Germinal center (tissue), 1 donor: ENCODE data around the gene MEX3D.

Experiments used
- DNase-seq: peaks from one replicate; pipeline ENCODE4 v3.0.0; 2012; ENCODE audit warnings: mixed read lengths, low spot score

The MEX3D gene

DNA sequence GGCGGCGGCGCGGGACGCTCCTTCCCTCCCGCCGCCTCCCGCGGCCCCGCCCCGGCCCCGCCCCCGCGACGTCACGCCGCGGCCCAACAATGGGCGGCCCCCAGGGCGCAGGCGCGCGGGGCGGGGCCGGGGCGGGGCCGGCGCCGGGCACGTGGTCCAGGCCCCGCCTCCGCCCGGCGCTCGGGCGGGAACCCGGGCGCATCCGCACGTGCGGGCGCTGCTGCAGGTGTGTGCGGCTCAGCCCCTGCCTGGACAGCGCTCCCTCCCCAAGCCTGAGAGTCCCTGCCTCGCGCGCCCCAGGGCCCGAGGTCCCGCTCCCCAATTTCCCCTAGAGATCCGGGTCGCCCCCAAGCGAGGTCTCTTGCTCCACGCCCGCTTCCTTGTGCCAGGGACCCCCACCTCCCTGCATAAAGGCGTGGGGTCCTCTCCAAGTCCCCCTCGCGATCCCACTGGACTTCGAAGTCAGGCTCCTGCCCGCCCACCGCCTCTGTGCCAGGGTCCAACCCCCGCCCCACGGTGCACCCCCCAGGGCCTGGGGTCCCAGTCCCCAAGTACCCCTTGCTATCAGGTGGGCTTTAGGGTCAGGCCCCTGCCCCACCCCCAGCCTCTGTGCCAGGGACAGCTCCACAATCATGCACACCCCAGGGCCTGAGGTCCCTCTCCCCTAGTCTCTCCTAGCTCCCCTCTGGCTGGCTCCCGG, at the start of gene MEX3D:
Gene MEX3D, minus strand, starts transcription at position 6 of the 700 bp plus-strand sequence. CDS start 267 bp downstream, outside the sequence.
- peak; percentile 98 for DNase-seq

DNA sequence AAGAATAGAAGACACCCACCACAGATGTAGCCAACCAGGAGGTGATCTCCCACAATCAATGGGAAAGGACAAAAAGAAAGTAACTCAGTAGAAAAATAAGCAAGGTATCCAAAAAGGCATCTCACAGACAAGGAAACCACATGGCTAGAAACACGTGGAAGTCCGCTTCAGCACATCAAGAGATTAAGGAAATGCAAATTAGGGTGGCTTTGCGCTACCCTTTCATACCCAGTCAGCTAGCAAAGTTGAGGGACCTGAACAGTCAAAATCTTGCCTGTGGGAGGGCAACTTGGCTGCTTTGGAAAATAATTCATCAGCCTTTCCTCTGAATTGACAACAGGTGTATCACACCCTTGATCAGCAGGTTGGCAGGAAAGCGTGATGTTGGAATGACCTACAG, 48.8 kb upstream of the MEX3D start:
- DNase-seq: no peak

DNA sequence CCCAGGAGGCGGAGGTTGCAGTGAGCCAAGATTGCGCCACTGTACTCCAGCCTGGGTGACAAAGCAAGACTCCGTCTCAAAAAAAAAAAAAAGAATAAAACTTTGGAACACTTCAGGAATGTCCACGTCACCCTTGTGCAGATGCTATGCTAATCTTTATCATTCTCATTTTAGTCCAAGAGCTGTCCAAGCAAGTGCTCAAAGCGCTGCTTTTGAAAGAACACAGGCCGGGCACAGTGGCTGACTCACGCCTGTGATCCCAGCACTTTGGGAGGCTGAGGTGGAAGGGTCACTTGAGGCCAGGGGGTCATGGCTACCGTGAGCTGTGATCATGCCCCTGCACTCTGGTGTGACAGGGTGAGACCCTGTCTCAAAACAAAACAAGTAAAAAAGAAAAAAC, 48.3 kb upstream of the MEX3D start:
- DNase-seq: no peak

DNA sequence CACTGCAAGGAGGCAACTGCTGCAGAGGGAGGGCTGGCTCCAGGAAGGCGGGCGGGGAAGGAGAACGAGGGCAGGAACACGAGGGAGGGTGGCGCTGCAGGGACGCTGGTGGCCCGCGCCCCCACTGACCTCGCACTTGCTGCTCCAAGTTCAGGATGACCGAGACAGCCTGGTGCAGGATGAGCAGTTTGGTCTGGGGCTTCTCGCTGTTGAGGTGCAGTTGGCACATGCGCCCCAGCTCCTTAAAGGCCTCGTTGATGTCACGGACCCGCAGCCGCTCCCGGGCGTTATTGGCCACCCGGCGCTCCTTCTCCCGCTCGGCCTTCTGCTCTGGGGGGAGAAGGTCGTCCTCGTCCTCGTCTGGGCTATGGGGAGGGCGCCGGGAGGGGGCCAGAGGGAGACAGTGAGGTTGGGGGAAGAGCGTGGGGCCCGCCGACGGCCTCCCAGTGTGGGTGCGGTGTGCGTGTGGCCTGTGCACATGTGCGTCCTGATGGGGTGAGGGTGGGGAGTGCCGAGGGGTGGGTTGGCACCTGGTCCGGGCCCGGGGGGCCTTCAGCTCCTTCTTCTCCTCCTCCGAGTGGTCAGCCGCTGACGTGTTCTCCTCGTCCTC, 47.1 kb upstream of the MEX3D start:
- no peak for DNase-seq

DNA sequence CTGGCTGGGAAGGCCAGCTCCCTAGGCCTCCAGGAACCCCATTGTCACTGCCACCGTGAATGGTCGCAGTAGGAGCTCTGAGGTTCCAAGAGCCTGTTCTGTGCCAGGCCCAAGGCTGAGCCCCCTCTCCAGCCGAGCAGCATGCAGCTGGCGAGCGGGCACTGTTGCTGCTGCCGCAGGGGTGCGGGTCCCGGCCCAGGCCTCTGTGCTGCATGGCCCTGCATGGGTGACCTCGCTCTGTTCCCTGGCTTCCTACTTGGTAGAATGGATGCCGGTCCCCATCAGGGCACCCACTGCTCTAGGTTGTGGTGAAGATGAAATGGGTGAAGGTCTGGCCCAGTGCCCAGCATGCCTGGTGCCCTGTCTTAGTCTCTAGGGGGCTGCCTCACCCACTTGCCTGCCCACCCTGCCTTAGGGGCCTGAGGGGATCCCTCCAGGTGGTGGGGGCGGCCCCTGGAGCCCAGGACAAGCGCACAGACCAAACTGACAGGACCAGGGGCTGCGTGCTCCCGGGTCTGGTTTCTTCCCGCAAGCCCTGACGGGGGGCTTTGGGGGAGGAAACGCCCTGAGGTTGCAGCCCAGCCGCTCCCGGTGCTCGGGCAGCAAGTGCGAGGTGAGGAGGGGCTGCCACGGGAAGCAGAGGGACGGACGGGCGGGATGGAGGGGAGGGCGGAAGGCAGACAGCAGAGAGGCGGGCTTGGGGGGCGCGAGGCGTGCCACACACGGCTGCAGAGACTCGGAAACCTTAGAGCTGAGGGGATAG, 45.9 kb upstream of the MEX3D start:
- DNase-seq: no peak

DNA sequence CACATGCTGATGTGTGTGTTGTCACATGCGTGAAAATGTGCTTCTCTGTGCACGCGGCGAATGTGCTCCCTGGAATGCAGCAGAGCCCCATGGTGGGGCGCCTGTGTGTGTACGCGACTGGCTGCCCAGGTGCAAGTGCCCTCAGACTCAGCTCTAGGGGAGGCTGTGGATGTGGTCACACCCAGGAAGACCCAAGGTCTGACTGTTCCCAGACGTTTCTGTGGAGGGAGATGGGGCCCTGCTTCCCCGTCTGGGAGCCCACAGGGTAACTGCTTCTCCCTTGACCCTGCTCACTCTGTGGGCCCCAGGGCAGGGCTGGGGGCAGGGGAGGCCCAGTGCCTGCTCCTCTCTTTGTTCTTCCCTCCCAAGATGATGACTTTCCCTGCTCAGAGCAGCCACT, 45.0 kb upstream of the MEX3D start:
- DNase-seq: no peak

DNA sequence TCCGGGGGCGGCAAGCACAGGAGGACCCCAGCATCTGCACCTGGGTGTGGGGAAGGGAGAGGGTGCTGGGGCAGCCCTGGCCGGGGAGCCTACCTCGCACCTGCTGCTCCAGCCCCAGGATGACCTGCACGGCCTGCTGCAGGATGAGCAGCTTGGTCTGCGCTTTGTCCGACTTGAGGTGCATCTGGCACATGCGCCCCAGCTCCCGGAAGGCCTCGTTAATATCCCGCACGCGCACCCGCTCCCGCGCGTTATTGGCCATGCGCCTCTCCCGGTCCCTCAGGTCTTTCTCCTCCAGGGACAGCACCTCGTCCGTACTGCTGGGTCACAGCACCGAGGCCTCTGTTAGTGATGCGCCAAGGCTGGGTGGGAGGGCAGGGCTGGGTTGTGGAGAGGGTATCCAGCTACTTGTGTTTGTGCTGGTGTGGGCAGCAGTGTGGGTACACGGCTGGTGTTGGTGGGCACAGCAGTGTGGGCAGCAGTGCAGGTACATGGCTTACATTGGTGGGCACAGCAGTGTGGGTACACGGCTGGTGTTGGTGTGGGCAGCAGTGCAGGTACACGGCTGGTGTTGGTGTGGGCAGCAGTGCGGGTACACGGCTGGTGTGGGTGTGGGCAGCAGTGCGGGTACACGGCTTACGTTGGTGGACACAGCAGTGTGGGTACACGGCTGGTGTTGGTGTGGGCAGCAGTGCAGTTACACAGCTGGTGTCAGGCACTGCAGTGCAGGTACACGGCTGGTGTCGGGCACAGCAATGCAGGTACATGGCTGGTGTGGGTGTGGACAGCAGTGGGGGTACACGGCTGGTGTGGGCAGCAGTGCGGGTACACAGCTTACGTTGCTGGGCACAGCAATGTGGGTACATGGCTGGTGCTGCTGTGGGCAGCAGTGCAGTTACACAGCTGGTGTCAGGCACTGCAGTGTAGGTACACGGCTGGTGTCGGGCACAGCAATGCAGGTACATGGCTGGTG, 44.3 kb upstream of the MEX3D start:
- DNase-seq: no peak

DNA sequence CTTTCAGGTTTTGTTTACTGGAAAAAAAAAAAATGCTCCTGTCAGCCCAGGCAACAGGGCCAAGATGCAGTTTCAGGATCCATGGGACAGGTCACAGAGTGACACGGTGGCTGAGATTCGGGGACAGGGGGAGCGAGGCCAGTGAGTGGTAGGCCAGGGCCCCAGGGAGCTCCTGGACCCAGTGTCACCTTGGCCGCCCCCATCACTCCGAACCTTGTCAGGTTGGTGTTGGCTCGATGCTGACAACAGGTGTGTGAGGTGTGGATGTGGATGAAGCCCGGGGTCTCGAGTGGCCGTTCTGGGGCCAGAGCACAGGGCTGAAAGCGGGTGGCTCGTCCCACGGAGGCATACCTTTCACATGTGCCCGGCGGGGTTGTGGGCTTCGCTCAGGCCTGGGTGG, 43.2 kb upstream of the MEX3D start:
- no peak for DNase-seq

DNA sequence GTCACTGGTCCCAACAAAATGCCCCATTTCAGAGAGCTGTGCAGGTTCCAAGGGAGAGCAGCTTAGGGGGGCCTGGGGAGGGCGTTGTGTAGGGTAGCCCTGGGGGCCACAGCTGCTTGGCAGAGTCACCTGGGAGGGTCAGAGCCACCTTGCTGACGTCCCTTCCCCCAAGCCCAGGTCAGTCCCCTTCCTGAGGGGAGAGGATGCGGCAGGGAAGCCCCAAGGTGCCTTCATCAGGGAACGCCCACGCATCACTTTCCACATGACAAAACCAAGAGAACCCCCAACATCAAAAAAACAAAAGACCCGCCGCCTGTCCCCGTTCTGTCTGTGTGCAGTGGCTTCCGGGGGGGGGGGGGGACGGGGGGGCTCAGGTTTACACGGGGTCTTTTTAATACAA, 42.5 kb upstream of the MEX3D start:
- DNase-seq: no peak

DNA sequence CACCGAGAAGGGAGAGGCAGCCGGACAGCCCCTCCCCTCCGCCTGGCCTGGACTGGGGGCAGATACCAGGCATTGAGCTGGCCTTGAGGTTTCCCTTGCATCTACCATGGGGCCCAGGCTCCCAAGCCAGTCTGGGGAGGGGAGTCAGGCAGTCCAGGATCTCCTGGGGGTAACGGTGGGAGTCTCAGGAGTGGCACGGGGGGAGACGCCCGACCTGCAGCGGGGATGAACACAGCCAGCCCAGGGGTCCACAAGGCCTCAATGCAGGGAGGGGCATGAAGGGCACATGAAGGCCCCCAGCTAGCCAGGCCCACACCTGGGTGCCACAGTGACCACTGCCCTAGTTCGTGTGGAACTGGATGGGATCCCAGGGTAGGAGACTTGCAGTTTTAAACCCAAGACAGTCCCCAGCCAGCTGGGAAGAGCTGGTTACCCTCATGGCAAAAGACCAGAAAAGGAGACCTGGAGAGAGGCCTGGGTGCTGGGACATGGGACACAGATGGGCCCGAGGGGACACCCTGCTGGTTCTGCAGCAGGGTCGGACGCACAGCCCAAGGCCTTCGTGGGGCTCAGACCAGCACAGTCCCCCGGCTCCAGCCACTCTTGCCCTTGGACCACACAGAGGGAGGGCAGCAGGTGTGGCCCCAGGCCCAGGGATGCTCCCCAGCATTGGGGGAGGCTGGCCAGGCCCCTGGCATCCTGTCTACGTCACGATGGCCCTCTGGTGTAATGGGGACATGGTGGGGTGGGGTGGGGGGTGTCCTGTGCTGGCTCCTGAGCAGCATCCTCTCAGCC, 41.8 kb upstream of the MEX3D start:
- DNase-seq: no peak

DNA sequence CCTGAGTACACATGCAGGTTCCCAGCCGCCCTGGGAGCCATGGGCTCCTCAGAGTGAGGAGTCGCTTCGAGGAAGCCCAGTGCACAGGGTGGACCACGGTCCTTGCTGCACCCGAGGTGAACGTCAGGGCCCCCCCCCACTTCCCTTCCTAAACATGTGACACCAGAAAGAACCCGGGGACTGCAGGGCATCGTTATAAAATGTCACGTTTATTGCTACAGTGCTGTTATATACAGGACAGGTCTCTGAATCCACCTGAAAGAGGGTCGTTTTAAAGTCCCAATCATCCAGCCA, 40.9 kb upstream of the MEX3D start:
- DNase-seq: no peak

DNA sequence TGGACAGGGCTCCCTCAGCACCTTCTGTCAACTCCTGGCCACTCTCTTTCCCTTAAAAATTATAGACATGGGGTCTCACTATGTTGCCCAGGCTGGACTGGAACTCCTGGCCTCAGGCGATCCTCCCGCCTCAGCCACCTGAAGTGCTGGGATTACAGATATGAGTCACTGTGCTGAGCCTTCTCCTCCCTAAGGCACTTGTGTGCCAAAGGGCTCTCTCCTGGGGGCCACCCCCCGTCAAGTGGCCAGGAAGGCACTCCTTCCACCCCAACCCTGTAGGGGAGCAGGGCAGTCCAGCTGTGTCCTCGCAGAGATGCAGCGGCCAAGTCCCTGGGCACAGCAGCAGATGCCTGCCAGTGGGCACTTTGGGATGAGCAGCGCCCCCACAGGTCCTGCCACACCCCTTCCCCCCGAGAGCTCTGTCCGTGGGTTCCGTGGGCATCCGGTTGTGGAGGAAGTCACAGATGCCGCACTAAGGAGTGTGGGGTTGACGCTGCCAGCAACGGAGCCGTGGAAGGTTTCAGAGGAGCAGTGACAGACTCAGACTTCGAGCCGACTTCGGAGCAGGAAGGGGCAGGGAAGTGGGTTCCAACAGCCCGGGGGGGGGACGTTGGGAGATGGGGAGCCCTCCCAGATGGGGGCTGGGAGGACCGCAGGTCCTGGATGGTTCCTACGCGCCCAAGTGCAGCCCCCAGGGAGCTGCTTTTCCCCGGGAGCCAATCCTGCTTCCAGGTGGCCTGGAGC, 40.4 kb upstream of the MEX3D start:
- DNase-seq: no peak

DNA sequence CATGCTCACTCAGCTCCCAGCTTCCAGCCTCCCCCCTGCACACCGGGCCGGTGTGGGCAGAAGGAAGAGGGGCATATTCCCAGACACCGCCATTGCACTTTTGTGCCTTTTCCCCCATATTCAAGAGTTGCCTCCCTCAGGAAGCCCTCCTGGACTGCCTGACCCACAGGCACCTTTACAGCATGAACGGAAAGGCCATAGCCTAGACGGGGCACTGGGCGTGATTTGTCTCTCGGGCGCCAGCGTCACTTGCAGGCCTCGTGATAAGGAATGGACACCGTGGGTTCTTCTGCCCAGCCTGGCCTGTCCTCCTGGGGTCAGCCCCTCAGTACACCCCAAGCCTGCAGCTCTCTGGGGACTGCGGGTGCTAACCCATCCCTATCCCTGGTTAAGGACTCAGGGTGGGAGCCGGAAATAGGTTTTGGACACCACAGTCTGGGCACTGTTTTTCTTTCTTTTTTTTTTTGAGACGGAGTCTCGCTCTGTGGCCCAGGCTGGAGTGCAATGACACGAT, 38.1 kb upstream of the MEX3D start:
- DNase-seq: no peak

DNA sequence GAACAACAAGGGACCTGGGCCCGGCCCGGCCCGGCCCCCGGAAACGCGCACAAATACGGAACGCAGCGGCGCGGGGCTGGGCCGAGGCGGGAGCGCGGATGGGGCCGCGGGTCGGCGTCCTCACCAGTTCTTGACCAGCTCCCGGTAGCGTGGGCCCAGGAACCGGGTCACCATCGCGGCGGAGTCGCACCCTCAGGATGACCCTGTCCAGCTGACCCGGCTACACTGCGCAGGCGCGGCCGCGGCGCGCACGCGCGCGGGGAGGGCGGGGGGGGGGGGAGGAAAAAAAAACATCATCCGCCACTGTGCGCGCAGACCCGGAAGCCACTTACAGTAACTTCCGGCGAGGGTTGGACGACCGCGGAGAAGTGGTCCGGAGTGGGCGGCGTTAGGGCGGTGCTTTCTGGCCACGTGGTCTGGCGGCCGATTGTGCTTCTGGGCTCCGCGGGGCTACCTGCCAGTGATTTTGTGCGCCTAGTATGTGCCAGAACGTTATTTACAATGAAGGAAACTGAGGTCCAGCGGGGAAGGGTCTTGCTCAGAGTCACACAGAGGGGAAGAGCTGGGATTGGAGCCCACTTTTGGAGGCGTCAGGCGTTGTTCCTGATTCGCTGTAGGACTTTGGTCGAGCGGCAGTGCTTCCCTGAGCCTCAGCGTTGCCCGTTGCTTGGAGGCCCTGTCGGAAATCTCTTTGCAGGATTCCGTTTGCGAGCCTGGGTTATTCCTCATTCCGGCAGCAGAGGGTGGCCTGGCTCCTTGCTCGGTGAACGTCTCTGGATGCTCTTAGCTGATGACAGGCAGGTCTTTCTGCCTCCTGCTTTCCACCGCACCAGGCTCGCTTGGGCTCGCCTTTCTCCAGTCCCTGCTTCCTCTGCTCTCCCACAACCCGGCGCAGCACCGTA, 37.4 kb upstream of the MEX3D start, which contains the start of gene UQCR11:
Gene UQCR11, minus strand, starts transcription at position 227 of the 902 bp plus-strand sequence. Its CDS starts 53 bp downstream, at position 174.
- peak; percentile 97 for DNase-seq

DNA sequence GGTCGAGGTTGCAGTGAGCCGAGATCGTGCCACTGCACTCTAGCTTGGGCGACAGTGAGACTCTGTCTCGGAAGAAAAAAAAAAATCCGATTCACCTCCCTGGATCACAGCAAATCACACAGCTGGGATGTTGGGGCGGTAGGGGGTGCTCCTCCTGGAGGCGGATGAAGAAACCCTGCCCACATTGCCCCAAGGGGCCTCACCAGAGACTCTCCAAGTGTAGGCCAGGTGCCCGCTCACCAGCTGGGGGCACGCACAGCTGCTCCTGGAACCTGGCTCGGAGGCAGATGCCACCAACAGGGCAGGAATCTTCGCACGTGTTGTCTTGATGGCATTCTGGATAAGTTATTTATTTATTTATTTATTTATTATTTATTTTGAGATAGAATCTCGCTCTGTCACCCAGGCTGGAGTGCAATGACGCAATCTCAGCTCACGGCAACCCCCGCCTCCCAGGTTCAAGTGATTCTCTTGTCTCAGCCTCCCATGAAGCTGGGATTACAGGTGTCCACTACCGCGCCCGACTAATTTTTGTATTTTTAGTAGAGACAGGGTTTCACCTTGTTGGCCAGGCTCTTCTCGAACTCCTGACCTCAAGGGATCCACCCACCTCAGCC, 34.1 kb upstream of the MEX3D start:
- no peak for DNase-seq

DNA sequence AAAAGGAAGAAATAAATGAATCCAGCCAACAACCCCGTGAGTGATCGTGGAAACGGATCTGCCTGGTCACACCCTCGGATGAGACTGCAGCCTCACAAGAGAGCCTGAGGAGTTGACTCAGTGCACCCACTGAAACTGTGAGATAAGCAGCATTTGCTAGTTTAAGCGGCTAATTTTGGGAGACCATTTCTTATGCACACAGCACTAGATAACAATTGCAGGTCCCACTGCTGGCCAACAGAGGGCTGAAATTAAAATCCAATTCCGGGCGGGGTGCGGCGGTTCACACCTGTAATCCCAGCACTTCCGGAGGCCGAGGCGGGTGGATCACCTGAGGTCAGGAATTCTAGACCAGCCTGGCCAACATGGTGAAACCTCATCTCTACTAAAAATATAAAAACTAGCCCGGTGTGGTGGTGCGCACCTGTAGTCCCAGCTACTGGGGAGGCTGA, 33.5 kb upstream of the MEX3D start:
- DNase-seq: no peak

DNA sequence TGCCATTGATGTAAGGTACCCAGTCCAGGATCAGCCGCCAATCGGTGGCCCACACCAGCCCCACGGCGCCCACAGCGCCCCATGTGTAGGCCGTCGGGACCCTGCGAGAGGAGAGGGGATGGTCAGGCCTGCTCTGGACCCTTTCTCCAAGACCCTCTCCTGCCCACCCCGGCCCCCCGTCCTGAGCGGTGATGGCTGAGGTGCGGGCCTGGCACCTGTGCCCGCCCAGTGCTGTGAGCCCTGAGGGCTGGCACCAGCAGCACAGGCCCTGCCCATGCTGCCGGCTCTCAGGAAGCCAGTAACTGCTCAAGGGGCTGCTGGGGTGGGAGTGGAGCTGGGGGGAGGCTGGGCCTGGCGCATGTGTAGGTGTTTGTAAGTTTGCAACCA, 31.3 kb upstream of the MEX3D start:
- no peak for DNase-seq

DNA sequence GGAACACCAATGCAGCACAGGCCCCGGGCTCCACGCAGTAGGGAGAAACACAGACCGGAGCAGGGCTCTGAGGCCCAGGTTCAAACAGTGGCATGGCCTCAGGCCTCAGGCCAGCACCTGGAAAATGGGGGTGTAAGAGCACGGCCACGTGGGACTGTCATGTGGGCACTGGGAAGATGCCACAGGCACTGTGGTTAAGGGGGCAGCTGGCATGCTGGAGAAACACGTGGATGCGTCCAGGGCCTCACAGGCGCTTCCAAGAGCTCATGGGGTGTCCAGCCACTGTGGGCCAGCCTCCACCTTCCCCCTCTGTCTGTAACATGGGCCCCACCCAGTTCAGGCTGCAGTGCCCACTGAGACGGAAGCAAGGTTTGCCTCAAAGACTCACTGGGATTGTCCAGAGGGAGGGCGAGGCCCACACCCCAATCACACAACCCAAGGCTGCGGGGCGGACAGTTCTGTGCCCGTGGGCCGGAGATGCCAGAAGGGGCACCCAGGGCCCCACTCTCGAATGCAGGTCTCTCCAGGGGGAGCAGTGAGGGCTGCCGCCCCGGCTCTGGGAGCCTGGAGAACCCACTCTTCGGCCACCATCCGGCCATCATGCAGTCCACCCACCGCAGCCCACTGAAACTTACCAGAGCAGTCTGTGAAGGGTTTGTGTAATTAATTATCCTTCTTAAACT, 30.8 kb upstream of the MEX3D start:
- no peak for DNase-seq
